ENCODE data around the gene DNM3. TPM values are rescaled to one million over a fixed set of nuclear protein-coding genes. Genes with fewer than 3 reads are reported as not detected.
A peak's percentile ranks its signal among the peaks of the same experiment; 100 is the strongest.

Gene DNM3
- polyA plus RNA-seq, 1 donor (not counting 4 experiments of a cell fraction or from before 2014, with no cell fraction given) = 2.0 TPM

GRCh38 chr1:172040466-172040865 lies 199.2 kb downstream of the DNM3 start:
- Histone ChIP-seq H3K9me3 (ENCODE audit: control insufficient read depth, low read depth, low read length) (no peaks in the 10 kb centered on the region), H3K4me2 (ENCODE audit: control insufficient read depth, extremely low read depth, insufficient read depth, low read depth, low read length) (peak overlapping the region; percentile 56), H3K4me3 (ENCODE audit: control insufficient read depth in 2 of 3, extremely low read depth in 1 of 3, insufficient read depth in 2 of 3, low read depth in 1 of 3, low read length in 3 of 3) (peak overlapping the region in 2 of 3 experiments; percentile 29 to 39), H3K4me1 (ENCODE audit: control insufficient read depth, extremely low read depth, insufficient read depth, low read length) (peaks cover 15% of the 10 kb centered on the region), H3K9ac (ENCODE audit: control insufficient read depth, extremely low read depth, insufficient read depth, low read length) (no peak overlapping the region), H4K20me1 (ENCODE audit: control insufficient read depth, extremely low read depth, insufficient read depth, low read length) (no peaks in the 10 kb centered on the region), H3K27me3 (ENCODE audit: control insufficient read depth, extremely low read depth, insufficient read depth, low read length) (no peaks in the 10 kb centered on the region), H3K79me2 (ENCODE audit: control insufficient read depth, insufficient read depth, low read length) (no peaks in the 10 kb centered on the region), H3K9me1 (ENCODE audit: control insufficient read depth, extremely low read depth, insufficient read depth, low read length) (no peaks in the 10 kb centered on the region), H3K36me3 (ENCODE audit: control insufficient read depth in 2 of 2, extremely low read depth in 1 of 2, insufficient read depth in 2 of 2, low read length in 2 of 2) (no peaks in the 10 kb centered on the region), H3K27ac (ENCODE audit: control insufficient read depth, insufficient read depth, low read length) (peak overlapping the region; percentile 46), H2AFZ (ENCODE audit: control insufficient read depth, low read length) (peak overlapping the region; percentile 91)
- dilution Hi-C loops (cut with MboI; ENCODE audit: extremely low pct_ligation_motif_present, low sequenced_read_pairs) = no loop called here
- no peak for TF ChIP-seq CTCF (optimal IDR thresholded peaks at IDR 0.05 in 1 of 3, IDR thresholded peaks at IDR 0.05 in 1 of 3, conservative IDR thresholded peaks at IDR 0.05 in 1 of 3; ENCODE audit: extremely low read depth in 1 of 3, insufficient read depth in 2 of 3, low read length in 3 of 3)
- TF ChIP-seq EZH2 (IDR thresholded peaks at IDR 0.05; ENCODE audit: low read length) = no peak
- DNase-seq (ENCODE audit: low read depth, low spot score) = peak; percentile 61
- peak; percentile 97 for FAIRE-seq

- H3K9ac ChIP-seq (ENCODE audit: control insufficient read depth, extremely low read depth, insufficient read depth, low read length) = no peak overlapping the region
- no peak for FAIRE-seq
- no peaks in the 10 kb centered on the region for H3K27me3 ChIP-seq (ENCODE audit: control insufficient read depth, extremely low read depth, insufficient read depth, low read length)
- H3K27ac ChIP-seq (ENCODE audit: control insufficient read depth, insufficient read depth, low read length) = peak overlapping the region; percentile 46
- H3K4me3 ChIP-seq (ENCODE audit: control insufficient read depth in 2 of 3, extremely low read depth in 1 of 3, insufficient read depth in 2 of 3, low read depth in 1 of 3, low read length in 3 of 3) = peak overlapping the region in 1 of 3 experiments; percentile 29
- DNase-seq (ENCODE audit: low read depth, low spot score) = no peak
- H3K4me2 ChIP-seq (ENCODE audit: control insufficient read depth, extremely low read depth, insufficient read depth, low read depth, low read length) = peak overlapping the region; percentile 56
- H3K79me2 ChIP-seq (ENCODE audit: control insufficient read depth, insufficient read depth, low read length) = no peaks in the 10 kb centered on the region
- no peaks in the 10 kb centered on the region for H3K36me3 ChIP-seq (ENCODE audit: control insufficient read depth in 2 of 2, extremely low read depth in 1 of 2, insufficient read depth in 2 of 2, low read length in 2 of 2)
- H2AFZ ChIP-seq (ENCODE audit: control insufficient read depth, low read length) = peak overlapping the region; percentile 42
- TF ChIP-seq EZH2 (IDR thresholded peaks at IDR 0.05; ENCODE audit: low read length) = no peak
- no peak for TF ChIP-seq CTCF (optimal IDR thresholded peaks at IDR 0.05 in 1 of 3, IDR thresholded peaks at IDR 0.05 in 1 of 3, conservative IDR thresholded peaks at IDR 0.05 in 1 of 3; ENCODE audit: extremely low read depth in 1 of 3, insufficient read depth in 2 of 3, low read length in 3 of 3)
- H3K9me3 ChIP-seq (ENCODE audit: control insufficient read depth, low read depth, low read length) = no peaks in the 10 kb centered on the region
- H4K20me1 ChIP-seq (ENCODE audit: control insufficient read depth, extremely low read depth, insufficient read depth, low read length) = no peaks in the 10 kb centered on the region
- H3K9me1 ChIP-seq (ENCODE audit: control insufficient read depth, extremely low read depth, insufficient read depth, low read length) = no peaks in the 10 kb centered on the region
- peaks cover 15% of the 10 kb centered on the region for H3K4me1 ChIP-seq (ENCODE audit: control insufficient read depth, extremely low read depth, insufficient read depth, low read length)
- dilution Hi-C loops (cut with MboI; ENCODE audit: extremely low pct_ligation_motif_present, low sequenced_read_pairs) = no loop called here
Observed at GRCh38 chr1:172041102-172041501, 199.8 kb downstream of the DNM3 start.
